HG03025 (cell line): Measurements from ENCODE around the gene IP6K2.
"Not testable (repeated sequence)": the region's sequence is repeated elsewhere in the genome, so short reads cannot be mapped to it uniquely, and the experiment has no call there.

Source experiments
- ATAC-seq: cut with Tn5 transposase; IDR thresholded peaks from one replicate; pipeline ENCODE4 v1.9.1; 2021; ENCODE audit warnings: mild to moderate bottlenecking, moderate library complexity; ENCODE audit not compliant: unreplicated experiment, low FRiP score

The IP6K2 gene

GRCh38 chr3:48716982-48717746 is at the start of gene IP6K2:
Gene IP6K2, minus strand, starts transcription at chr3:48717221. Its CDS starts 21,930 bp downstream, at chr3:48695291.
- ATAC-seq: peak; percentile 94

- no peak for ATAC-seq
Observed at GRCh38 chr3:48765376-48765775, 48.4 kb upstream of the IP6K2 start.

DNA sequence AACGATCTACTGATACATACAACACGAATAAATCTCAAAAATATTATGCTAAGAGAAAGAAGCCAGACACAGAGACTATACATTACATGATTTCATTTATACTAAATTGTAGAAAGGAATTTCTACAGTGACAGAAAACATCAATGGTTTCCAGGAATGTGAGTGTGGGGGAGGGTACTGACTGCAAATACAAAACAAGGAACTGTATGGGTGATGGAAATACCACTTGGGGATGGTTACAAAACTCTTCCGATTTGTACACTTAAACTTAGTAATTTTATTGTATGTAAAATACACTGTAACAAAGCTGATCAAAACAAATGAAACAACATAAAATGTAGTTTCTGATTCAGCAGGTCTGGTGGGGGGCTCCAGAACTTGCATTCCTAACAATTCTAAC is 45.8 kb upstream of the IP6K2 start:
- no peak for ATAC-seq

GRCh38 chr3:48759991-48760540 is 43.0 kb upstream of the IP6K2 start:
- ATAC-seq: not testable (repeated sequence)

DNA sequence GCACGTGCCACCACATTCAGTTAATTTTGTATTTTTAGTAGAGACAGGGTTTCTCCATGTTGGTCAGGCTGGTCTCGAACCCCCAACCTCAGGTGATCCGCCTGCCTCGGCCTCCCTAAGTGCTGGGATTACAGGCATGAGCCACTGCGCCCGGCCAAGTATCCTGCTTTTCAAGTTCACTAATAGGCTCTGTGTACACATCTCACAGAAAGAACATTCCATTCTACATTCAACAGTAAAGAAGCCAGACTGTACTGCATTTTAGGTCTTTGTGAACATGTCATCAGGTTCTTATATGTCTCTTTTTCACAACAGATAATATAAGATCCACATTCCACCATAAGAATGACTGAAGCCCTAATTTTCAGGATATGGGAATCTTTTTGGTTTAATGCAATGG is 42.5 kb upstream of the IP6K2 start:
- ATAC-seq: not testable (repeated sequence)

DNA sequence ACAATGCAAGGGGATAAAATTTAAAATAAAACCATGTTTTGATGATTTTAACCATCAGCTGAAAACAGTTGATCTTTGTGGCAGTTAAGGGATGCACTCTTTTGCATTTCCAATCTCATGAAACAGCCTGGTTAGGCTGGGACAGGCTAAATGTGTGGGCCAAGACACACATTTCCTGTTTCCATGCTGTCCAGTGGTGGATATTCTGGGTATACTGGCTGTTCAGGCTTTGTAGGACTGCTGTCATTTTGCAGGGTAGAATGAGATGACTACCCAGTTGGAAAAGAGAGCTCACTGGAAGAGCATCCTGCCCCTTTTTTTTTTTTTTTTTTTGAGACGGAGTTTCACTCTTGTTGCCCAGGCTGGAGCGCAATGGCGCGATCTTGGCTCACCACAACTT is 42.0 kb upstream of the IP6K2 start:
- ATAC-seq: no peak

GRCh38 chr3:48756640-48757039 is 39.6 kb upstream of the IP6K2 start:
- ATAC-seq: no peak

DNA sequence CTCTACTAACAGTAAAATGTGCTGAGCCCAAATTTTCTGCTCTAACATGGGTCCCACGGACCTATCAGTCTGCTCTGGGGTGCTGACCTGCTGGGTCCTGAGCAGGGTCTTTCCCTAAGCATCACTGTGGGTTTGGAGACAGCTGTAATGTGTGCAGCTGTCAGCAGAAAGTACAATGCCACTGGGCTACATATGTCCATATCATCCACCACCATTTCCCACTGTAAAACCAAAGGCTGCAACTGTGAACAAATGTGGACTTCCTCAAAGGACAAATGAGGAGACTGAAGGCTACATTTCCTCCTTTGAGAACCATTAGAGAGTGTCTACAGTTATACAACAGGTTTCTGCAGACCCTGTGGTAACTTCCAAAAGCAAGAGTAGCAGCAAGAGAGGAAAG is 33.8 kb upstream of the IP6K2 start:
- ATAC-seq: no peak

- no peak for ATAC-seq
Observed at GRCh38 chr3:48748754-48749153, 31.7 kb upstream of the IP6K2 start.

- no peak for ATAC-seq
Observed at GRCh38 chr3:48747706-48748105, 30.7 kb upstream of the IP6K2 start.

GRCh38 chr3:48747015-48747615 is 30.1 kb upstream of the IP6K2 start:
- ATAC-seq: no peak

GRCh38 chr3:48743773-48744172 is 26.8 kb upstream of the IP6K2 start:
- ATAC-seq: no peak

DNA sequence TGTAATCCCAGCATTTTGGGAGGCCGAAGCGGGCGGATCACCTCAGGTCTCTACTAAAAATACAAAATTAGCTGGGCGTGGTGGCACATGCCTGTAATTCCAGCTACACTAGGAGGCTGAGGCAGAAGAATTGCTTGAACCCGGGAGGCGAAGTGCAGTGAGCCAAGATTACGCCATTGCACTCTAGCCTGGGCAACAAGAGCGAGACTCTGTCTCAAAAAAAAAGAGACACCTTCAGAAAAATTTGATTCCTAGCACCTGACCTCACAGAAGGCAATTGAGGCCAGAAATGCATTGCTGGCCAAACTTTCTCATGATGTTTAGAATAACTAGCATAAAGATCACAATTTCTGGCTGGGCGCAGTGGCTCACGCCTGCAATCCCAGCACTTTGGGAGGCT is 24.2 kb upstream of the IP6K2 start:
- not testable (repeated sequence) for ATAC-seq

DNA sequence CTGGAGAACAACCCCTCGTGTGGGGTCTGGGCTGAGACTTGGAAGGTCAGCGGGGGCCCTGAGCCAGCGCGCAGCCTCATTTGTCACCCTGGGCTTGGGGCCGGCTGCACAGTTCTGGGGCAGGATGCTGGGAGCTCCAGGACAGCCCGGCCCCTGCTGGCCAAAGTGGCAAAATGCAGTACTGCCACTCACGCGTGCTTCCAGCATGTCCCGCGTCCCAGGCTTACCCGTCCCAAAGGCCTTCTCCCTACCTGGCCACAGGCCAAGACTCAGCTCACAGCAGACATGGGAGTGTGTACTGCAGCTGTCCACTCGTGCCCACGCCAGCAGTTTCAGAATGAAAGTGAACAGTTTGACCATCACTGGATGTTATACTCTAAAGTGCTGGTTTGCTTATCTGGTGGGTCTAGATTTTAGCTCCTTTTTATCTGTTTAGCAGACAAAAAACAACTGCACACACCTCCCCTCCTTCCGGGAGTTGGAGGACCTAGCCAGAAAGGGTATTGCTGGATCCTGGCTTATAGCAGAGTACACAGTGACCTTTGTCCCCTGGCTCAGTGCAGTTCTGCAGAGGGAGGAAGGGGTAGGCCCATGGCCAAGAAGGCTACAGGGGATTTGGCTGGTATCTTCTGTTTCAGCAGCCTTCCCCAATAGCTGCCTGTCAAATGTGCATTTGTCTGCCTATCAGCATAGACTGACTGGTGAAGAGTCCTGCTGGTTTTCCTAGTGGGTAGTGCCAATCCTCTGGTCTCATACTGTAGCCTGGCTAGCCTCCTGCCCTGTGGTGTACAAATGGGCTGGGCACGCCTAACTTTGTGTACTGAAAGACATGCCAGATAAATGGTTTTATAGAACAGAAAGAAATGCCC is 23.2 kb upstream of the IP6K2 start:
- ATAC-seq: no peak

GRCh38 chr3:48739617-48739954 is 22.6 kb upstream of the IP6K2 start:
- ATAC-seq: no peak

DNA sequence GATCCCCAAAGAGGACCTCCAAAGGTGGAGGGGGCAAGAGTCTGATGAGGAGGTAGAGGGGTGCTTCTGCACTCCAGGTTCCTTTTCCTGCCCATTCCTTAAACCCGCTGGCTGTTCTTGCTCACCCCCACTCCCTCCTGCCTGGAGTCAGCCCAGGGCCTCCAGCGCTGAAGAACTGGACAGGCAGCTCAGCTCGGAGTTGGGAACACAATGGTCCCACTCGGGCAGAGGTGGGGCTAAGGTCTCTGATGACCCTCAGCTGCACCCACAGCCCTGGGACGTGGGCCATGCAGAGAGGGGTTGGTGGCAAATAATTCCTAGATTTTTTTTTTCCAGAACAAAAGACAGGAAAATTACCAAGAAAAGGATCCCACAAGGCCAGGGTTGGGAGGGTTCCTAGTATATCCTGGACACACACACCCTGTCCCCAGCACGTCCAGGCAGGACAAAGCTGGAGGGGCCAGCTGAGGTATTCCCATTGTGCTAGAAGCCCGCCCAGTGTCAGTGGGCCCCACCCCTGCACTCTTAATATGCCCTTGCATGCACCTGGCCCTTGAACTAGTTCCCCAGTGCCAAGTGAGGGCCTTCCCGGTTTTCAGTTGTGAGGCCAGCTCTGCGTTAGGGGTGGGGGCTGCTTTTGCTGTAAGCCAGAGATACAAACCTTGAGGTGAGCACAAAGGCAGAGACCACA is 22.1 kb upstream of the IP6K2 start:
- no peak for ATAC-seq

- ATAC-seq: no peak
Observed at GRCh38 chr3:48738144-48738536, 21.1 kb upstream of the IP6K2 start.

DNA sequence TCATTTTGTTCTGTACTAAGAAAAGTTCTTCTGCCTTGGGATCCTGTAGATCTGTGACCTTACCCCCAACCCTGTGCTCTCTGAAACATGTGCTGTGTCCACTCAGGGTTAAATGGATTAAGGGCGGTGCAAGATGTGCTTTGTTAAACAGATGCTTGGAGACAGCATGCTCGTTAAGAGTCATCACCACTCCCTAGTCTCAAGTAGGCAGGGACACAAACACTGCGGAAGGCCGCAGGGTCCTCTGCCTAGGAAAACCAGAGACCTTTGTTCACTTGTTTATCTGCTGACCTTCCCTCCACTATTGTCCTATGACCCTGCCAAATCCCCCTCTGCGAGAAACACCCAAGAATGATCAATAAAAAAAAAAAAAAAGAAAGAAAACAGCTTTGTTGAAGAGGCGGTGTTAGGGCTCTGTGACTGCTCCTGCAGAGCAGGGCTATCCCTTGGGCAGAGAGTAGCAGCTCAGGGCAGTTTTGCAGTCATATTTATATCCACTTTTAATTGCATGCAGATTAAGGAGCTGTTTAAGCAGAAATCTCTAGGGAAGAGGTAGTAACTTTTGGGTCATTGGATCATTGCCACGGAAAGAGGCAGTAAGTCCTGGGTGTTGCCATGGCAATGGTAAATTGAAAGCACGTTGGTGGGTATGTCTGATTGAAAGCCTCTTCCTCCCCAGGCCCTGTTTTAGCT is 18.2 kb upstream of the IP6K2 start:
- not testable (repeated sequence) for ATAC-seq

DNA sequence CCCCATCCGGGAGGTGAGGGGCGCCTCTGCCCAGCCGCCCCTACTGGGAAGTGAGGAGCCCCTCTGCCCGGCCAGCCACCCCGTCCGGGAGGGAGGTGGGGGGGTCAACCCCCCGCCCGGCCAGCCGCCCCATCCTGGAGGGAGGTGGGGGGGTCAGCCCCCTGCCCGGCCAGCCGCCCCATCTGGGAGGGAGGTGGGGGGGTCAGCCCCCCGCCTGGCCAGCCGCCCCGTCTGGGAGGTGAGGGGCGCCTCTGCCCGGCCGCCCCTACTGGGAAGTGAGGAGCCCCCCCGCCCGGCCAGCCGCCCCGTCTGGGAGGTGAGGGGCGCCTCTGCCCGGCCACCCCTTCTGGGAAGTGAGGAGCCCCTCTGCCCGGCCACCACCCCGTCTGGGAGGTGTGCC is 17.5 kb upstream of the IP6K2 start:
- ATAC-seq: not testable (repeated sequence)
